ENCODE data around the gene ZBTB7C. TPM values are rescaled to one million over a fixed set of nuclear protein-coding genes. Genes with fewer than 3 reads are reported as not detected.
"Not testable (repeated sequence)": the region's sequence is repeated elsewhere in the genome, so short reads cannot be mapped to it uniquely, and the experiment has no call there.

Gene ZBTB7C
- polyA plus RNA-seq, 2 donors: 20.6 to 24.5 TPM

DNA sequence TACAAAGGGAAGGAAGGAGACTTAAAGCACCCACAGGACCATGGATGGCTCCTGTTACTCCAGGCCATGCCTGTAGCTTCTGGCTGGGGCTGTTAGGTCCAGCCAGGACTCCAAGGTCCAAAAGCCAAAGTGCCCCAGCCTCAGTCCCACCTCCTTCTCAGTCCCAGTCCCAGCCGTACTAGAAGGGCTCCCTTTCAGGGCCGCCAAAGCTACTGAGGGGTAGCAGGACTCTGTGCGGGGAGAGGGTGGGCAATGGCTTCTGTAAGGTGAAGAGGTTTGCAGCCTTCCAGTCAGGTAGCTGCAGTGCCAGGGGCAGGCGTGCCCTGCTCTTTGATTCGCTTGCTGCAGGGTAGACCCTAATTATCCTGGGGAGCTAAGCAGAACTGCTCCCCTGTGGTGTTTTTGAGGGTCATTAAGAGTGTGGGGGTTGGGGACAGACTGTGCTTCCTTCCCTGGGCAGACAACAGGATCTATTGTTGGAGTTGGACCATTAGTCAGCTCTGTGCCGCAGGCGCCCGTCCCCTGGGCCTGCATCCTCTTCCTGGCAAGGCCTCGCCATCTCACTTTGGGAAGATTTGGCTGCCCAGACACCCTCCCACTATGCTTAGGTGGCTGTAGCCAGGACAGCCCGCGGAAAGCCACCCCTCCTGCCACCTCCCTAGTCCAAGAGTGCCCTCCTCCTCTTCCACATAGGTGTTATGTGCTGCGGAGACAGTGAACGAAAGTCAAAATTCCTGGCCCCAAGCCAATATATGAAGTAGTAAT, 118.8 kb downstream of the ZBTB7C start:
- no peaks in the 10 kb centered on the region for H3K36me3 ChIP-seq (ENCODE audit: control insufficient read depth in 2 of 2, insufficient read depth in 2 of 2, low read length in 1 of 2)
- no peaks in the 10 kb centered on the region for H3K9me3 ChIP-seq (ENCODE audit: control insufficient read depth in 2 of 2, insufficient read depth in 1 of 2, low read depth in 1 of 2, low read length in 1 of 2)
- H3K4me1 ChIP-seq (ENCODE audit: control insufficient read depth in 2 of 2, insufficient read depth in 2 of 2, low read length in 1 of 2): peaks cover 3 to 11% of the 10 kb centered on the region in 2 donors
- no peak overlapping the region for H3K27ac ChIP-seq (ENCODE audit: low read depth in 2 of 2, low read length in 1 of 2)
- 83 to 86% methylated on average over 13 of the region's 13 CpGs for WGBS, 2 donors
- no peak overlapping the region for H3K4me3 ChIP-seq (ENCODE audit: low read depth in 1 of 2, low read length in 2 of 2)
- H3K27me3 ChIP-seq (ENCODE audit: control insufficient read depth in 1 of 2, insufficient read depth in 2 of 2, low read length in 2 of 2): no peaks in the 10 kb centered on the region

DNA sequence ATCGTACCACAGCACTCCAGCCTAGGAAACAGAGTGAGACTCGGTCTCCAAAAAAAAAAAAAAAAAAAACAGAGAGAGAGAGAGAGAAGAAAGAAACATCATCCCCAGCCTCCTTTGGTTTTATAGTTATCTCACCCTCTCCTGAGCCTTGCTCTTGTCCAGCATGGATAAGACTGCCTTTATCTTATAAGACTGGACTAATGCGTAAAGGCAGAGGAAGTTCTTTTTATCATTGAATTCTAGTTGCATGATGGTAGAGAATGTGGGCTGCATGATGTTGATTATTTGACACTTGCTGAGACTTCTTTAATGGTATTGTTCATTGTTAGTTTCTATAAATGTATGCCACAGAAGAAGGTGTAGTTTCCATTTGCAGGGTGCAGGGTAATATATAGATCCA, 124.4 kb downstream of the ZBTB7C start:
- H3K9me3 ChIP-seq (ENCODE audit: control insufficient read depth in 2 of 2, insufficient read depth in 1 of 2, low read depth in 1 of 2, low read length in 1 of 2): no peaks in the 10 kb centered on the region
- H3K36me3 ChIP-seq (ENCODE audit: control insufficient read depth in 2 of 2, insufficient read depth in 2 of 2, low read length in 1 of 2): no peaks in the 10 kb centered on the region
- WGBS, 2 donors: 91 to 98% methylated on average over 3 of the region's 3 CpGs
- H3K27me3 ChIP-seq (ENCODE audit: control insufficient read depth in 1 of 2, insufficient read depth in 2 of 2, low read length in 2 of 2): no peaks in the 10 kb centered on the region
- peaks cover 0 to 3% of the 10 kb centered on the region in 2 donors for H3K4me1 ChIP-seq (ENCODE audit: control insufficient read depth in 2 of 2, insufficient read depth in 2 of 2, low read length in 1 of 2)
- no peak overlapping the region for H3K27ac ChIP-seq (ENCODE audit: low read depth in 2 of 2, low read length in 1 of 2)
- no peak overlapping the region for H3K4me3 ChIP-seq (ENCODE audit: low read depth in 1 of 2, low read length in 2 of 2)

DNA sequence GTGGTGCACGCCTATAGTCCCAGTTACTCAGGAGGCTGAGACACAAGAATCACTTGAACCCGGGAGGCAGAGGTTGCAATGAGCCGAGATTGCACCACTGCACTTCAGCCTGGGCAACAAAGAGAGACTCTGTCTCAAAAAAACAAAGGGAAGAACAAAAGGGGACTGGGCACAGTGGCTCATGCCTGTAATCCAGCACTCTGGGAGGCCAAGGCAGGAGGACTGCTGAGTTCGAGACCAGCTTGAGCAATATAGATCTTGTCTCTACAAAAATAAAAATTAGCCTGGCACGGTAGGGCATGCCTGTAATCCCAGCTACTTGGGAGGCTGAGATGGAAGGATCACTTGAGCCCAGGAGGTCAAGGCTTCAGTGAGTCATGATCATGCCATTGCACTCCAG, 125.2 kb downstream of the ZBTB7C start:
- not testable (repeated sequence) for H3K4me1 ChIP-seq (ENCODE audit: control insufficient read depth in 2 of 2, insufficient read depth in 2 of 2, low read length in 1 of 2); H3K36me3 ChIP-seq (ENCODE audit: control insufficient read depth in 2 of 2, insufficient read depth in 2 of 2, low read length in 1 of 2); H3K27me3 ChIP-seq (ENCODE audit: control insufficient read depth in 1 of 2, insufficient read depth in 2 of 2, low read length in 2 of 2); H3K9me3 ChIP-seq (ENCODE audit: control insufficient read depth in 2 of 2, insufficient read depth in 1 of 2, low read depth in 1 of 2, low read length in 1 of 2); H3K4me3 ChIP-seq (ENCODE audit: low read depth in 1 of 2, low read length in 2 of 2); H3K27ac ChIP-seq (ENCODE audit: low read depth in 2 of 2, low read length in 1 of 2)
- WGBS, 2 donors: 91 to 94% methylated on average over 5 of the region's 5 CpGs

DNA sequence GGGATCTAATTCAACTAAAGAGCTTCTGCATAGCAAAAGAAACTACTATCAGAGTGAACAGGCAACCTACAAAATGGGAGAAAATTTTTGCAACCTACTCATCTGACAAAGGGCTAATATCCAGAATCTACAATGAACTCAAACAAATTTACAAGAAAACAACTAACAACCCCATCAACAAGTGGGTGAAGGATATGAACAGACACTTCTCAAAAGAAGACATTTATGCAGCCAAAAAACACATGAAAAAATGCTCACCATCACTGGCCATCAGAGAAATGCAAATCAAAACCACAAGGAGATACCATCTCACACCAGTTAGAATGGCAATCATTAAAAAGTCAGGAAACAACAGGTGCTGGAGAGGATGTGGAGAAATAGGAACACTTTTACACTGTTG, 127.7 kb downstream of the ZBTB7C start:
- not testable (repeated sequence) for H3K4me1 ChIP-seq (ENCODE audit: control insufficient read depth in 2 of 2, insufficient read depth in 2 of 2, low read length in 1 of 2); H3K4me3 ChIP-seq (ENCODE audit: low read depth in 1 of 2, low read length in 2 of 2); H3K27me3 ChIP-seq (ENCODE audit: control insufficient read depth in 1 of 2, insufficient read depth in 2 of 2, low read length in 2 of 2); H3K27ac ChIP-seq (ENCODE audit: low read depth in 2 of 2, low read length in 1 of 2); H3K36me3 ChIP-seq (ENCODE audit: control insufficient read depth in 2 of 2, insufficient read depth in 2 of 2, low read length in 1 of 2); H3K9me3 ChIP-seq (ENCODE audit: control insufficient read depth in 2 of 2, insufficient read depth in 1 of 2, low read depth in 1 of 2, low read length in 1 of 2)

DNA sequence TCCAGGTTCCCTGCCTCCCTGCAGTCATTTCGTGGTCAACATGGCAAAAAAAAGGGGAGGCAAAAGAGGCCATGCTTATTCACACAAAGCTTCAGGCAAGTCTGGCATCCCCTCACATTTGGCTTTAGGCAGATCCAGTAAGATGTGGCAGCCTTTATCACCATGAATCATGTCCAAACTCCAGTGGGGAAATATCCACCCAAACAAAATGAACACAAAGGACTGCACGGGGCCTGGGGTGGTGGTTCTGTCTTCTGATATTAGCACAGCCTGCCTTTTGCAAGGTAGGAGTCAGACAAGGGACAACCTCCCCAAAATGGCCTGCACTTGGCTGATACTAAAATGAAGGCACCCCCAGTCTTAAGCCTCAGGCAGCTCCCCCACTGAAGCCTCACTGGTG, 129.9 kb downstream of the ZBTB7C start:
- no peak overlapping the region for H3K27ac ChIP-seq (ENCODE audit: low read depth in 2 of 2, low read length in 1 of 2)
- H3K9me3 ChIP-seq (ENCODE audit: control insufficient read depth in 2 of 2, insufficient read depth in 1 of 2, low read depth in 1 of 2, low read length in 1 of 2): peaks cover 0 to 2% of the 10 kb centered on the region in 2 donors
- no peaks in the 10 kb centered on the region for H3K27me3 ChIP-seq (ENCODE audit: control insufficient read depth in 1 of 2, insufficient read depth in 2 of 2, low read length in 2 of 2)
- no peaks in the 10 kb centered on the region for H3K36me3 ChIP-seq (ENCODE audit: control insufficient read depth in 2 of 2, insufficient read depth in 2 of 2, low read length in 1 of 2)
- 42 to 64% methylated on average over 2 of the region's 2 CpGs for WGBS, 2 donors
- peaks cover 2 to 3% of the 10 kb centered on the region in 2 donors for H3K4me1 ChIP-seq (ENCODE audit: control insufficient read depth in 2 of 2, insufficient read depth in 2 of 2, low read length in 1 of 2)
- H3K4me3 ChIP-seq (ENCODE audit: low read depth in 1 of 2, low read length in 2 of 2): no peak overlapping the region

DNA sequence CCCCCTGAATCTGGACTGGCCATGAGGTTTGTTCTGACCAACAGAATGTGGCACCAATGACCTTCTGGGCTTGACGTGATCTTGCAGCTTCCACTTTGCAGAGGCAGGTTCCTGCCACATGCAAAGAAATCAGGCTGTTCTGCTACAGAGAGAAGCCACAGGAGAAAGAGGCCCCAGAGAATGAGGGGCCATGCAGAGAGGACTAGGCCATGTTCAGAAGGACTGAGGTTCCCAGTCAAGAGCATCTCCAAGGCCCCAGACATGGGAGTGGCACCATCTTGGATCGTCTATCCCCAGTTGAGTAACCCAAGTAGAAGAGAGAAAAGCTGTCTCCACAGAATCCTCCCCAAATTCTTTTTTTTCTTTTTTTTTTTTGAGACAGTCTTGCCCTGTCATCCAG, 131.1 kb downstream of the ZBTB7C start:
- Histone ChIP-seq H3K4me1 (ENCODE audit: control insufficient read depth in 2 of 2, insufficient read depth in 2 of 2, low read length in 1 of 2) (peaks cover 2 to 3% of the 10 kb centered on the region in 2 donors), H3K27me3 (ENCODE audit: control insufficient read depth in 1 of 2, insufficient read depth in 2 of 2, low read length in 2 of 2) (no peaks in the 10 kb centered on the region), H3K4me3 (ENCODE audit: low read depth in 1 of 2, low read length in 2 of 2) (no peak overlapping the region), H3K9me3 (ENCODE audit: control insufficient read depth in 2 of 2, insufficient read depth in 1 of 2, low read depth in 1 of 2, low read length in 1 of 2) (peaks cover 0 to 2% of the 10 kb centered on the region in 2 donors), H3K27ac (ENCODE audit: low read depth in 2 of 2, low read length in 1 of 2) (no peak overlapping the region), H3K36me3 (ENCODE audit: control insufficient read depth in 2 of 2, insufficient read depth in 2 of 2, low read length in 1 of 2) (no peaks in the 10 kb centered on the region)
- WGBS, 2 donors: 78 to 95% methylated on average over 2 of the region's 2 CpGs

DNA sequence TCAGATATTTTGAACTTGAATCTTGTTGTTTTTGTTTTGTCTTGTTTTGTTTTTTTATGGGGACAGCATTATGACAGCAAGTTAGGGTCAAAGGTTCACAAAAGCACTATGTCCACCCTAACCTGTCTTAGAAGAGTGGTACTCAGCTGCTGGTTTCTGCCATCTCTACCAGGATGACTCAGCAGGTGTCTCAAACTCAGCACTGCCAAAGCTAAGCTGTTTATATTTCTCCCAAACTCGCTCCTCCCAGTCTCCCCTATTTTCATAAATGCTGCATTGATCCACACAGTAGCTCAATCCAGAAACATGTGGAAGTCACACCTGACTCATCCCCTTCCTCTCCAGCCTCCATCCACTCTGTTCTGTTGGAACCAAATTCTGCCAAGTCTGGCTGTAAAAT, 134.9 kb downstream of the ZBTB7C start:
- no peaks in the 10 kb centered on the region for H3K36me3 ChIP-seq (ENCODE audit: control insufficient read depth in 2 of 2, insufficient read depth in 2 of 2, low read length in 1 of 2)
- H3K4me3 ChIP-seq (ENCODE audit: low read depth in 1 of 2, low read length in 2 of 2): no peak overlapping the region
- no peak overlapping the region for H3K27ac ChIP-seq (ENCODE audit: low read depth in 2 of 2, low read length in 1 of 2)
- H3K4me1 ChIP-seq (ENCODE audit: control insufficient read depth in 2 of 2, insufficient read depth in 2 of 2, low read length in 1 of 2): peaks cover 0 to 2% of the 10 kb centered on the region in 2 donors
- no peaks in the 10 kb centered on the region for H3K27me3 ChIP-seq (ENCODE audit: control insufficient read depth in 1 of 2, insufficient read depth in 2 of 2, low read length in 2 of 2)
- 38 to 57% methylated on average over 1 of the region's 1 CpG for WGBS, 2 donors
- H3K9me3 ChIP-seq (ENCODE audit: control insufficient read depth in 2 of 2, insufficient read depth in 1 of 2, low read depth in 1 of 2, low read length in 1 of 2): peaks cover 0 to 2% of the 10 kb centered on the region in 2 donors

DNA sequence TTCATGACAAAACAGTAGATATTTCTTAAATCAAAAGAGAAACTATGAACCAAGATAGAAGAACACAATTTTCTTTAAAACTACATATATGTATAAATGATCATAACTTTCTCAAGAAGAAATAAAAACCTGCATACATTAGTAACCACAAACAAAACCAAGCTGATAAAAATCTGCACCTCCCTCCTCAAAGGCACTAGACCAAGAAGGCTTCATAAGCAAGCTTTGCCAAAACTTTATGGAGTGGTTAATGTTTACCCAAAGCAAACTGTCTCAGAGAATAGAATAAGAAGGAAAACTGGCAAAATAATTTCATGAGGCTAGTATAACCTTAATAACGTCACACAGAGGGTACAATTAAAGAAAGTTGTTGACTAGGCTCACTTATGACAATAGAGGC, 138.3 kb downstream of the ZBTB7C start:
- 63 to 80% methylated on average over 1 of the region's 1 CpG for WGBS, 2 donors
- H3K27me3 ChIP-seq (ENCODE audit: control insufficient read depth in 1 of 2, insufficient read depth in 2 of 2, low read length in 2 of 2): no peaks in the 10 kb centered on the region
- no peaks in the 10 kb centered on the region for H3K36me3 ChIP-seq (ENCODE audit: control insufficient read depth in 2 of 2, insufficient read depth in 2 of 2, low read length in 1 of 2)
- no peaks in the 10 kb centered on the region for H3K9me3 ChIP-seq (ENCODE audit: control insufficient read depth in 2 of 2, insufficient read depth in 1 of 2, low read depth in 1 of 2, low read length in 1 of 2)
- H3K4me3 ChIP-seq (ENCODE audit: low read depth in 1 of 2, low read length in 2 of 2): no peak overlapping the region
- peaks cover 0 to 2% of the 10 kb centered on the region in 2 donors for H3K4me1 ChIP-seq (ENCODE audit: control insufficient read depth in 2 of 2, insufficient read depth in 2 of 2, low read length in 1 of 2)
- H3K27ac ChIP-seq (ENCODE audit: low read depth in 2 of 2, low read length in 1 of 2): no peak overlapping the region

DNA sequence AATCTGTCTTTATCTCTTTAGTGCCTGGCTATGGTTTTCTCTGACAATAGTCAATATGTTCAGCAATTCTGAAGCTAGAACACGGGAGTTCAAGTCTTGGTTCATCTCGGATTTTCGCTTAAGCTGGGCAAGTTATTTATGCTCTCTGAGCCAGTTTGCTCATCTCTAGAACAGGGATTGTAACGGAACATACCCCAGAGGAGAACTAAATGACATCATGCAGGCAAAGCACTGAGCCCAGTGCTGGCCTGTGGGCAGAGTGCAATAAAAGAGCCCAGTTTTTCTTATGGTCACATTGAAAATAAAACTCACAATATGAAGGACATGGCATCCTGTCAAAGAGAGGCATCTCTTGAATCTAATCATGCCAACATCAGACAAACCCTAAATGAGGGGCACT, 143.9 kb downstream of the ZBTB7C start:
- WGBS, 2 donors: 80 to 84% methylated on average over 4 of the region's 4 CpGs
- Histone ChIP-seq H3K27me3 (ENCODE audit: control insufficient read depth in 1 of 2, insufficient read depth in 2 of 2, low read length in 2 of 2) (no peaks in the 10 kb centered on the region), H3K9me3 (ENCODE audit: control insufficient read depth in 2 of 2, insufficient read depth in 1 of 2, low read depth in 1 of 2, low read length in 1 of 2) (no peaks in the 10 kb centered on the region)

More for the DNA sequence above, 143.9 kb downstream of the ZBTB7C start:
- Histone ChIP-seq H3K27ac (ENCODE audit: low read depth in 2 of 2, low read length in 1 of 2) (no peak overlapping the region), H3K4me1 (ENCODE audit: control insufficient read depth in 2 of 2, insufficient read depth in 2 of 2, low read length in 1 of 2) (no peaks in the 10 kb centered on the region), H3K4me3 (ENCODE audit: low read depth in 1 of 2, low read length in 2 of 2) (no peak overlapping the region), H3K36me3 (ENCODE audit: control insufficient read depth in 2 of 2, insufficient read depth in 2 of 2, low read length in 1 of 2) (peaks cover 0 to 3% of the 10 kb centered on the region in 2 donors)
